Activated CD4-positive, CD25-positive, alpha-beta regulatory T cell treated with anti-CD3 and anti-CD28 coated beads, Interleukin-2, amount 50 U/mL, for 16 hours (primary cell): Measurements from ENCODE around the gene CSGALNACT2.
A peak's percentile ranks its signal among the peaks of the same experiment; 100 is the strongest.
"Not testable (repeated sequence)": the region's sequence is repeated elsewhere in the genome, so short reads cannot be mapped to it uniquely, and the experiment has no call there.

ENCODE experiments used
- DNase-seq: peaks from one replicate; pipeline ENCODE4 v3.0.0-alpha.2; 2020; ENCODE audit warnings: low read depth, low spot score

The CSGALNACT2 gene, protein sequence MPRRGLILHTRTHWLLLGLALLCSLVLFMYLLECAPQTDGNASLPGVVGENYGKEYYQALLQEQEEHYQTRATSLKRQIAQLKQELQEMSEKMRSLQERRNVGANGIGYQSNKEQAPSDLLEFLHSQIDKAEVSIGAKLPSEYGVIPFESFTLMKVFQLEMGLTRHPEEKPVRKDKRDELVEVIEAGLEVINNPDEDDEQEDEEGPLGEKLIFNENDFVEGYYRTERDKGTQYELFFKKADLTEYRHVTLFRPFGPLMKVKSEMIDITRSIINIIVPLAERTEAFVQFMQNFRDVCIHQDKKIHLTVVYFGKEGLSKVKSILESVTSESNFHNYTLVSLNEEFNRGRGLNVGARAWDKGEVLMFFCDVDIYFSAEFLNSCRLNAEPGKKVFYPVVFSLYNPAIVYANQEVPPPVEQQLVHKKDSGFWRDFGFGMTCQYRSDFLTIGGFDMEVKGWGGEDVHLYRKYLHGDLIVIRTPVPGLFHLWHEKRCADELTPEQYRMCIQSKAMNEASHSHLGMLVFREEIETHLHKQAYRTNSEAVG

DNA sequence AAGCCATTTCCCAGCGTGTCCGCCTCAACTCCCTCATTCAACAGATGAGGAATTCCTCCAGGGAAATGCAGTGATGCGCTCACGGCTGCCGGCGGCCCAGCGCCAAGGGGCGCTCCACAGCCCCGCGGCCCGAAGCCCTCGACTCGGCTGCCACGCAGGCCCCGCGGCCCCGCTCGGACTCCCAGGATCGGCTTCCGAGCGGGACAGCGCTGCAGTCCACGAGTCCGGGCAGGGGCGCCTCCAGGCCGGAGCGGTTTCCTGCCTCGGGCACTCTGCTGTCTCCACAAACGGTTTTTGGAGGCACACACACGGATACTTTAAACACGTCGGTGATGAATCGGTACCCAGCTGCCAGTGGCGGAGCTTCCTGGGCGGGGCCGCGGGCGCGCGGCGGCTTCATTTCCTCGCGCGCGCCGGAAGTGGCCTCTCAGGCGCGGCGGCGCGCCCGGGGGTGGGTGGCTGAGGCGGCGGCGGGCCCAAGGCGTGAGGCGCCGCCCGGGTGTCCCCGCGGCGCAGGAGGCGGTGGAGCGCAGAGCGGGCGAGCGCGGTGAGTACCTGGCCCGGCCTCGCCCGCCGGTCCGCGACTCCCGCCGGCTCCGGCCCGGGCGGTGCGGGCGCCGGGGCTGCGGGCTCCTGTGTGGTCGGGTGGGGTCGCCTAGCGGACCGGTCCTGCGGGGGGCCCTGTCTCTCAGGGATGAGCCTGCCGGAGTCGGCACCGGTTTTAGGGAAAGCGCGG lies at the start of gene CSGALNACT2:
TSS of gene CSGALNACT2 (plus strand) at position 425 of the 736 bp plus-strand sequence. CDS start 16,705 bp downstream, outside the sequence.
- peak; percentile 75 for DNase-seq

GRCh38 chr10:43089519-43089918 lies 48.7 kb upstream of the CSGALNACT2 start:
- no peak for DNase-seq

DNA sequence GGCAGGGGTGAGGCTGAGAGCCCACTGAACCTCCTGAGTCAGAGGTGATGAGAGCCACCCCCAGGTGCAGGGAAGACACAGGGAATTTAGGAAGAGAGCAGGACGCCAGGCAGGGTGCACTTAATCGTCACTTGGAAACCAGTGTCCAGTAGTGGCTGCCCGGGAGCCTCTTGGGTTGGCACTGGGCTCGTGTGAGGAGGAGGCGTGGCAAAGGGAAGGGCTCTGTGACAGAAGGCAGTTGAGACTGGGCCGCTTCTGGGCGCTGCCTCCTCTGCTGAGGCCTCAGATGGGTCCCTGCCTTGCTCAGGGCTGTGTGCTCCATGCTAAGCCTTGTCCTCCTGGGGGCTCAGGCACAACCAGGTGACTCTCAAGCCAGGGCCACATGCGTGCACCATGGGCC lies 48.1 kb upstream of the CSGALNACT2 start:
- DNase-seq, result no peak

DNA sequence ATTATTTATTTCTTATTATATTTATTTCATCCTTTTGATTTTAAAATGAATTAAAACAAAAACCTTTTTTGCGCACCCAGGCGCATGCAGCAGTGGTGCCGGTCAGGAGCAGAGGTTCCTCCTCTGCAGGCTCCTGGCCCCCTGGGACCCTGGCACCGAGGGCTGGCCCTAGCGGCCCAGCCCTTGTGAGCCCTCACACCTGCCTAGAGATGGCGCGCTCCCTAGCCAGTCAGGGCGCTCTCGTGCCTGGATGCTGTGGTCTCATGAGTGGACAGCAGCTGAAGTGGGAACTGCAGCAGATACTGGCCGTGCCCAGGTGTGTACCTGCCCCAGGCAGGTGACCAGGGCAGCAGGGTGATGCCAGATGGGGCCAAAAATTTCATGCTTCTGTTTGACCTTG lies 47.6 kb upstream of the CSGALNACT2 start:
- no peak for DNase-seq

GRCh38 chr10:43091846-43092245 lies 46.4 kb upstream of the CSGALNACT2 start:
- DNase-seq, result no peak

GRCh38 chr10:43093423-43094076 lies 44.7 kb upstream of the CSGALNACT2 start:
- no peak for DNase-seq

- DNase-seq, result no peak
These were observed 44.2 kb upstream of the CSGALNACT2 start for GRCh38 chr10:43094085-43094484.

DNA sequence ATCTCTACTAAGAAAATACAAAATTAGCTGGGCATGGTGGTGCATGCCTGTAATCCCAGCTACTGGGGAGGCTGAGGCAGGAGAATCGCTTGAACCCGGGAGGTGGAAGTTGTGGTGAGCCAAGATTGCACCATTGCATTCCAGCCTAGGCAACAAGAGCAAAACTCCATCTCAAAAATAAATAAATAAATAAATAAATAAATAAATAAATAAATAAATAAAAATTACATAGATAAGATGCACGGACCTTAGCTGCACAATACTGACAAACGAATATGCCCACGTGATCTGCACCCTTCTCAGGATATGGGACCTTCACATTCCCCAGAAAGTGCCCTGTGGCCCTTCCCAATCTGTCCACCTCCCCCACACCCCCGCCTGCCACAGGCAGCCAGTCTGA lies 38.9 kb upstream of the CSGALNACT2 start:
- DNase-seq, result not testable (repeated sequence)

DNA sequence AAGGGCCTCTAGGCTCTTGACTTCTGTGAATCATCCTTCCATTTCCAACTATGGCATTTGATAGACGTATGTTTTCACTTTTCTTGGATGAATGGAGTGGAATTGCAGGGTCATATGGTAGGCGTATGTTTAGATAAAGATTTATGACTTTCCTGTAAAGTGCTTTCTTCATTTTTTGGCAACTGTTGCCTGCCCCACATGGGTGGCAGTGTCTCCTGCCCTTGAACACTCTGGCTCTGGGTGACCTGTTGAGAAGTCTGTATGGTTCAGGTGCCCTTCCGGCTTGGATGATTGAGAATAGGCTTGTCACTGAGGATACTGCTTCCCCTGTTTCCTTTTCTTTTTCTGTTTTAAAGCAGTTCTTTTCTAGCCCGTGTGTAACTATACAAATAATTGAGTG lies 38.3 kb upstream of the CSGALNACT2 start:
- no peak for DNase-seq

GRCh38 chr10:43100366-43100765 lies 37.9 kb upstream of the CSGALNACT2 start:
- DNase-seq, result no peak

DNA sequence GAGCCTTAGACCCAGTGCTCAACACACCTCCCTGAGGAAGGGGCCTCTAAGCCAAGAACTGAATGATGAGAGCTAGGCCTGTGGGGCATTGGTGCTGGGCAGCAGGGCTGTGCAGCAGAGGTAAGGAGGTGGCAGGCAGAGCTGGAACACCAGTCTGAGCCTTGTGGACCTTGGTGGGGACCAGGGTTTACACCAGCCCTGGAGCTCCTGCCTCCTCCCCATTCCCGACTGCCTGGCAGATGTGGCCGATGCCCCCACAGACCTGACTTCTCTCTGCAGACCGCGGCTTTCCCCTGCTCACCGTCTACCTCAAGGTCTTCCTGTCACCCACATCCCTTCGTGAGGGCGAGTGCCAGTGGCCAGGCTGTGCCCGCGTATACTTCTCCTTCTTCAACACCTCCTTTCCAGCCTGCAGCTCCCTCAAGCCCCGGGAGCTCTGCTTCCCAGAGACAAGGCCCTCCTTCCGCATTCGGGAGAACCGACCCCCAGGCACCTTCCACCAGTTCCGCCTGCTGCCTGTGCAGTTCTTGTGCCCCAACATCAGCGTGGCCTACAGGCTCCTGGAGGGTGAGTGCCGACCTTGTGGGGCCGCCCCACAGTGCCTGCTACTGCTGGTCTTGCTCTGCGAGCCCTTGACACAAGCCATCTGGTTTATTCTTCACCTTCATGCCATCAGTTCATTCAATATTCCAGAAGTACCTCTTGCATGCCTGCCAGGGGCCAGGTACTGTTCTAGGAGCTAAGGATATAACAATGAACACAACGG lies 36.0 kb upstream of the CSGALNACT2 start:
- DNase-seq, result no peak

DNA sequence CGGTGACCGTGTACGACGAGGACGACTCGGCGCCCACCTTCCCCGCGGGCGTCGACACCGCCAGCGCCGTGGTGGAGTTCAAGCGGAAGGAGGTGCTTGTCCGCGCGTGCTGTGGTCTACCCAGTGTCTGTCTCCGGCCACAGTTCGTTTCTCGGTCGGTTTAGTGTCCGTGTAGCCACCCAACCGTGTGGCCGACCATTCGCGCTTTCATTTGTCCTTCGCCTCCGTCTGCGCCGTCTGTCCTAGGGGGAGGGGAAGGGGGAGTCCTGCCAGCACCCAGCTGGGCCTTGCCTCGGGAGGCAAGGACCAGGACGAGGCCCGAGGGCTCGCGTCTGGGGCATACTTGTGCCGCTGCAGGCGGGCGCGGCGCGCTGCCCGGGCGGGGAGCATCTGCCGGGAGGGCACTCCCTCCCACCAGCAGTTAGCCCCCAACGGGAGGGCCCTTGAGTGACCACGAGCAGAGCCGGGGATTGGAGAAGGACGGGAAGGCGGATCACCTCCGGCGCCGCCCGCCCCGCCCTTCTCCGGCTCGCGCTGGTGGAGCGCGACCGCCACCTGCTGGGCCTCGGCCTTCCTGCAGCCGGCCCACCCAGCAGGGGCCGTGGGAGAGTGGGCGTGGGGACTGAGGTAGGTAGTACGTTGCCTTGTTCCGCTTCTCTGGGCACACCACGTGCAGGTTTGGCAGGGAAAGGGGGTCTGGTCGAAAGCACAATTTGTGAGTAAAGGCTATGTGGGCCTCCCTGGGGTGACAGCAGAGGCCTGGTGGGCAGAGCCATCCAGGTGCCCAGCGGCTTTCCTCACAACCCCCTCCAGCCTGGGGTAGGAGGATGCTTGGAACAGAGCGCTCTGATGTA lies 32.9 kb upstream of the CSGALNACT2 start:
- peak; percentile 60 for DNase-seq

- DNase-seq, result no peak
These were observed 32.4 kb upstream of the CSGALNACT2 start for GRCh38 chr10:43105956-43106229.

- no peak for DNase-seq
These were observed 31.8 kb upstream of the CSGALNACT2 start for GRCh38 chr10:43106256-43107091.

DNA sequence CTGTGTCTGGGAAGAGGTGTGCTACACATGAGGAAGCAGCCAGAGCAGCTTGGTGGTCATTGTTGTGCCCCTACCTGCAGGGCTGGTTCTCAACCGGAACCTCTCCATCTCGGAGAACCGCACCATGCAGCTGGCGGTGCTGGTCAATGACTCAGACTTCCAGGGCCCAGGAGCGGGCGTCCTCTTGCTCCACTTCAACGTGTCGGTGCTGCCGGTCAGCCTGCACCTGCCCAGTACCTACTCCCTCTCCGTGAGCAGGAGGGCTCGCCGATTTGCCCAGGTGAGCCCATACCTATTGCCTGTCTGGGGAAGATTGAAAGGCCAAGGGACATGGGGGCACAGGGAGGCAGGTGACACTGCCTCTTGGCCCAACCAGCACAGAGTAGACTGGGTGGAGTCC lies 29.3 kb upstream of the CSGALNACT2 start:
- no peak for DNase-seq

- DNase-seq, result no peak
These were observed 28.5 kb upstream of the CSGALNACT2 start for GRCh38 chr10:43109671-43110249.

GRCh38 chr10:43110338-43111071 lies 27.7 kb upstream of the CSGALNACT2 start:
- DNase-seq, result no peak

DNA sequence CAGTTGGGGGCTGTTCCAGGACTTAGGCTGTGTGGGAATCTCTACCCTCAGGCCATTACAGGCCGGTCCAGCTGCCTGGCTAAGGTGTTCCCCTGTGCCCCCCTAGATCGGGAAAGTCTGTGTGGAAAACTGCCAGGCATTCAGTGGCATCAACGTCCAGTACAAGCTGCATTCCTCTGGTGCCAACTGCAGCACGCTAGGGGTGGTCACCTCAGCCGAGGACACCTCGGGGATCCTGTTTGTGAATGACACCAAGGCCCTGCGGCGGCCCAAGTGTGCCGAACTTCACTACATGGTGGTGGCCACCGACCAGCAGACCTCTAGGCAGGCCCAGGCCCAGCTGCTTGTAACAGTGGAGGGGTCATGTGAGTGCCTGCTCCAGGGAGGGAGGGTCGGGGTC lies 27.1 kb upstream of the CSGALNACT2 start:
- DNase-seq, result no peak
